ENCODE results near the gene IL13.

DNA sequence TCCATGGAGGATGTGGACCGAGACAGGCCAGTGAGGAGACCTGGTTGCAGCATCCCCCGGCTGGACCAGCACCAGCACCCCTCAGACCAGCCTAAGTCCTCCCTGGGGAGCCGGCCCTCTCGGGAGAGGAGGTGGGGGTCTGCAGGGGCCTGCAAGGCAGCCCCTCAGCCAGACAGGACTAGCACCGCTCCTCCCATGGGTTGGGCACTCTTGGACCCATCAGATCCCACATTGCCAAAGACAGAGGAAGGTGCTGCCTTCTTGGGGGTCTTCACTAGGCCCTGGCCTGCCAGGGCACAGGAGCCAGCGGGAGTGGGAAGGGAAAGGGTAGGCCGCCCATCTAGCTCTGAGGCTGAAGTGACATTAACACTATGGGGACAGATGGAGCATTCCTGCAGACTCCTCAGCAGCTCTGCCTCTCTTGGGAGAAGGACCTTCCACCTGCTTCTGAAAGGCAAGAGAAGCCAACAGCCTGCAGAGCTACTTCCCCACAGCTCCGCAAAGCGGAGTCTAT, 6.8 kb downstream of the IL13 start:
- no peak for TF ChIP-seq EZH2 (IDR thresholded peaks at IDR 0.05; ENCODE audit: borderline replicate concordance, low read depth, low read length, poor library complexity, severe bottlenecking)
- TF ChIP-seq, protein P1, sequence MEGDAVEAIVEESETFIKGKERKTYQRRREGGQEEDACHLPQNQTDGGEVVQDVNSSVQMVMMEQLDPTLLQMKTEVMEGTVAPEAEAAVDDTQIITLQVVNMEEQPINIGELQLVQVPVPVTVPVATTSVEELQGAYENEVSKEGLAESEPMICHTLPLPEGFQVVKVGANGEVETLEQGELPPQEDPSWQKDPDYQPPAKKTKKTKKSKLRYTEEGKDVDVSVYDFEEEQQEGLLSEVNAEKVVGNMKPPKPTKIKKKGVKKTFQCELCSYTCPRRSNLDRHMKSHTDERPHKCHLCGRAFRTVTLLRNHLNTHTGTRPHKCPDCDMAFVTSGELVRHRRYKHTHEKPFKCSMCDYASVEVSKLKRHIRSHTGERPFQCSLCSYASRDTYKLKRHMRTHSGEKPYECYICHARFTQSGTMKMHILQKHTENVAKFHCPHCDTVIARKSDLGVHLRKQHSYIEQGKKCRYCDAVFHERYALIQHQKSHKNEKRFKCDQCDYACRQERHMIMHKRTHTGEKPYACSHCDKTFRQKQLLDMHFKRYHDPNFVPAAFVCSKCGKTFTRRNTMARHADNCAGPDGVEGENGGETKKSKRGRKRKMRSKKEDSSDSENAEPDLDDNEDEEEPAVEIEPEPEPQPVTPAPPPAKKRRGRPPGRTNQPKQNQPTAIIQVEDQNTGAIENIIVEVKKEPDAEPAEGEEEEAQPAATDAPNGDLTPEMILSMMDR (conservative IDR thresholded peaks at IDR 0.05; ENCODE audit: low read depth, low read length), result no peak
